Activated CD4-positive, alpha-beta T cell treated with anti-CD3 and anti-CD28 coated beads for 48 hours (primary cell): ENCODE measurements around the gene ZBTB32.
"Not testable (repeated sequence)": the region's sequence is repeated elsewhere in the genome, so short reads cannot be mapped to it uniquely, and the experiment has no call there.

ENCODE experiments used
- DNase-seq: peaks from one replicate; pipeline ENCODE4 v3.0.0-alpha.2; 2020

Gene ZBTB32

DNA sequence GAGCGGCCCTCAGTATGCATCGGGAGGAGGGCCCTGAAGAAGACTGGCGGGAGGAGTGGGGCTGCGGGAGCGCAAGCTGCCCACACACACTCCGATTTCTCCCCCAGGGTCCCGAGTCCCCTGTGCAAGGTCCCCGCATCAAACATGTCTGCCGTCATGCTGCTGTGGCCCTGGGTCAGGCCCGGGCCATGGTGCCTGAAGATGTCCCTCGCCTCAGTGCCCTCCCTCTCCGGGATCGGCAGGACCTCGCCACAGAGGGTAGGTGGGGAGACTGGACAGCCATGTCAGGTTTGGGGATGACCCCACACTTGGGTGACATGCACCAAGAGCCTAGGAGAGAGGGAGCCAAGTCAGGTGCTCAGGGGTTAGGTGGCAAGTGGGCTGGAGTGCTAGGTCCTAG, 18.1 kb downstream of the ZBTB32 start:
- no peak for DNase-seq

DNA sequence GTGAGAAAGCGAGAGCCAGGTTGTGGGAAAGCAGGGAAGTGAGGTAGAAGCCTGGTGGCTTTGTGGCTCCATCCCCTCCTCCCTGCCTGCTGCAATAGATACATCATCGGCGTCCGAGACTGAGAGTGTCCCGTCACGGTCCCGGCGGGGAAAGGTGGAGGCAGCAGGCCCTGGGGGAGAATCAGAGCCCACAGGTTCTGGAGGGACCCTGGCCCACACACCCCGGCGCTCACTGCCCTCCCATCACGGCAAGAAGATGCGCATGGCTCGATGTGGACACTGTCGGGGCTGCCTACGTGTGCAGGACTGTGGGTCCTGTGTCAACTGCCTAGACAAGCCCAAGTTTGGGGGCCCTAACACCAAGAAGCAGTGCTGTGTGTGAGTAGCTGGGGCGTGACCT, 18.5 kb downstream of the ZBTB32 start:
- no peak for DNase-seq

DNA sequence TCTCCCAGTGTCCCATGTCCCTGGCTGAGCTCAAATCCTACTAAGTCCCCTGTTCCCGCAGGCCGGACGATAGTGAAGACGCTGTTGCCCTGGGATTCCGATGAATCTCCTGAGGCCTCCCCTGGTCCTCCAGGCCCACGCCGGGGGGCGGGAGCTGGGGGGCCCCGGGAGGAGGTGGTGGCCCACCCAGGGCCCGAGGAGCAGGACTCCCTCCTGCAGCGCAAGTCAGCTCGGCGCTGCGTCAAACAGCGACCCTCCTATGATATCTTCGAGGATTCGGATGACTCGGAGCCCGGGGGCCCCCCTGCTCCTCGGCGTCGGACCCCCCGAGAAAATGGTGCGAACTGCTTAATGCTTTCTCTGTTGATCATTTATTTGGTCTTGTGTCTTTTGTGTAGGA, 19.3 kb downstream of the ZBTB32 start:
- DNase-seq: no peak

DNA sequence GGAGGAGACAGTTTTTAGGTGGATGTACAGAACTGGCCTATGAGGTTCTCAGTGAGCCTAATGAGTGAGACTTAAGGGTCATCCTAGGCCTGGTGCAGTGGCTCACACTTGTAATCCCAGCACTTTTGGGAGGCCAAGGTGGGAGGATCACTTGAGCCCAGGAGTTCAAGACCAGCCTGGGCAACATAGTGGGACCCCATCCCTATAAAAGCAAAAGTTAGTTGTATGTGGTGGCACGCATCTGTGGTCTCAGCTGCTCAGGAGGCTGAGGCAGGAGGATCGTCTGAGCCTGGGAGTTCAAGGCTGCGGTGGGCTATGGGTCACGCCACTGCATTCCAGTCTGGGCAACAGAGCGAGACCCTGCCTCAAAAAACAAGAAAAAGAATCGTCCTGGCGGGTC, 19.8 kb downstream of the ZBTB32 start:
- not testable (repeated sequence) for DNase-seq

DNA sequence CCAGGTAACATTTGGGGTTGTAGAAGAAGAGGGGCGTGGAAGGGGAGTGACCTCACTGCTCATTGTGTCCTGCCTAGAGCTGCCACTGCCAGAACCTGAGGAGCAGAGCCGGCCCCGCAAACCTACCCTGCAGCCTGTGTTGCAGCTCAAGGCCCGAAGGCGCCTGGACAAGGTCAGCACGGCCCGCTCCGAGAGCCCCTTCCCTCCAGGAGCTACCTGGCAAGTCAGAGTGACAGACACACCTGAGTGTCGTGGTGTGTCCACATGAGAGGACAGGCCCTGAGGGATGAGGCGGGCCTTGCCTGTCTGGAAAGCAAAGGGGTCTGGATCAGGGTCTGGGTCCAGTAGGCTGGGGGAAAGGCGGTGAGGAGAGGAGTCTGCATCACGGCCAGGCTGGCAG, 20.2 kb downstream of the ZBTB32 start:
- no peak for DNase-seq

DNA sequence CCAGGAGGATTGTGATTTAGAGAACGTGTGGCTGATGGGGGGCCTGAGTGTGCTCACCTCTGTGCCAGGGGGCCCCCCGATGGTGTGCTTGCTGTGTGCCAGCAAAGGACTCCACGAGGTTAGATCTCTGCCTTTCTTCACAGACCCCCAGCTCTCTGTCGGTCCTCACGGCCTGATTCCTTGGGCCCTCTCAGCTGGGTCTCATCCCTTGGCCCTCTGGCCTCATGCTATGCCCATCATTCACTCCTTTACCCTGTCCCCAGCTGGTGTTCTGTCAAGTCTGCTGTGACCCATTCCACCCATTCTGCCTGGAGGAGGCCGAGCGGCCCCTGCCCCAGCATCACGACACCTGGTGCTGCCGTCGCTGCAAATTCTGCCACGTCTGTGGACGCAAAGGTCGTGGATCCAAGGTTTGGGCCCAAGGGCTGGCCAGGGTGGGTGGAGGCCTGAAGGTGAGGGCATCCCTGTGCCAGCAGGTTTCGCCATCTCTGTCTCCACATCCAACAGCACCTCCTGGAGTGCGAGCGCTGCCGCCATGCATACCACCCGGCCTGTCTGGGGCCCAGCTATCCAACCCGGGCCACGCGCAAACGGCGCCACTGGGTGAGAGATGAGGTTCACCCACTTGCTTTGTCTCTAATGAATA, 21.0 kb downstream of the ZBTB32 start:
- DNase-seq: no peak

DNA sequence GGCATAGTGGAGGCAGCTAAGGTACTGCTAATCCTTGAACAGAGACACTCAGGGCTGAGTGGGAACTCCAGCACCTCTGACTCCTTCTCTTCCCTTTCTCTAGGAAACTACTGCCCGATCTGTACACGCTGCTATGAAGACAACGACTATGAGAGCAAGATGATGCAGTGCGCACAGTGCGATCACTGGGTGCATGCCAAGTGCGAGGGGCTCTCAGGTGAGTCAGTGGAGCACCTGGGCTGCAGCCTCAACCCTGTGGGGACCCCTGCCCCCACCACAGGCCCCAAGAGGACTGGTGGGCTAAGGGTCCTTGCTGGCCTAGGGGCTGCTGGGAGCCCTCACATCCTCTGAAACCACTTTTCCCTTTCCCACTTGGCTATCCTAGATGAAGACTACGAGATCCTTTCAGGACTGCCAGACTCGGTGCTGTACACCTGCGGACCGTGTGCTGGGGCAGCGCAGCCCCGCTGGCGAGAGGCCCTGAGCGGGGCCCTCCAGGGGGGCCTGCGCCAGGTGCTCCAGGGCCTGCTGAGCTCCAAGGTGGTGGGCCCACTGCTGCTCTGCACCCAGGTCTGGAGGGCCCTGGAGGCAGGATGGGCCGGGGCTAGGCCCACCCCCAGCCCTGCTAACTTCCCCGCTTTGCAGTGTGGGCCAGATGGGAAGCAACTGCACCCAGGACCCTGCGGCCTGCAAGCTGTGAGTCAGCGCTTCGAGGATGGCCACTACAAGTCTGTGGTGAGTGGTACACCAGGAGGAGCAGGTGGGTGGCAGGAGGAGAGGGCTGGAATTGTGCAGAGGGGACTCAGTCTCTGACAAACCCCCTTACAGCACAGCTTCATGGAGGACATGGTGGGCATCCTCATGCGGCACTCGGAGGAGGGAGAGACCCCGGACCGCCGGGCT, 22.9 kb downstream of the ZBTB32 start:
- DNase-seq: no peak

DNA sequence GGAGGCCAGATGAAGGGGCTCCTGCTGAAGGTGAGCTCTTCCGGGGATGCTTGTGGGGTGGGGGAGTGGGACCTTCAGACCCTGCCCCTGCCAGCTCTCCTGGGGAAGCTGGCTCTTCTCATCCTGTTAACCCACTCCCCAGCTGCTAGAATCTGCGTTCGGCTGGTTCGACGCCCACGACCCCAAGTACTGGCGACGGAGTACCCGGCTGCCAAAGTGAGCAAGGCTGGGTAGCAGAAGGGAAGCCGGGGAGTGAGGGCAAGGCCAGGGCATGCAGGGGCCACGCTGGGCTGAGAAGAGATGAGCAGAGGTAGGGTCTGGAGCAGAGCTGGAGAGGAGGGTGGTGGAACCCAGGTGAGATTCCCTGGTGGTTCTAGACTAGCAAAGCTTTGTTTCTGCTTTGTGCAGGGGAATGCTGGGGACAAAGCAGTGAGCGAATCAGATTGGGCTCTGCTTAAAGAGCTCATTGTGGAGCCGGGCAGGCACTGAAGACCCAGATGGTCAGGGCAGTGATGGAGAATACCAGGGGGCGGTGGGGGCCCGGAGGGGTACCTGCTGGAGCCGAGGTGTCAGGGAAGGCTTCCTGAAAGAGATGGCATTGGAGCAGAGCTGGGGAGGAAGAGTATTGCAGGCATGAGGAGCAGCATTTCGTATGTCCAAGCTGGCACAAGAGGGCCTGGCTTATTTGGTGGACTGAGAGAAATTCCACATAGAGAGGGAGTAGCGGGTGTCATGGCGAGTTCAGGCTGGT, 23.8 kb downstream of the ZBTB32 start:
- DNase-seq: no peak

DNA sequence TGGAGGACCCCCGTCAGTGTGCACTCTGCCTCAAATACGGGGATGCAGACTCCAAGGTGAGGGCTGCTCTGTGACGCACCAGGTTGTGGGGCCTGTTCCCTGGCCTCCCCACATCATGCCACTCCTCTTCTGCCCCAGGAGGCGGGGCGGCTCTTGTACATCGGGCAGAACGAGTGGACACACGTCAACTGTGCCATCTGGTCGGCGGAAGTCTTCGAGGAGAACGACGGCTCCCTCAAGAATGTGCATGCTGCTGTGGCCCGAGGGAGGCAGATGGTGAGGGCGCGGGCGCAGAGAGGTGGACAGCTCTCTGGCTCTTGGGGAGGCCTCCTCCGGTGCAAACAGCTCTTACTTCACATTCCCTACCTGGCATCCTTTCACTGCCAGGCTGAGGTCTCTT, 24.7 kb downstream of the ZBTB32 start:
- DNase-seq: no peak

DNA sequence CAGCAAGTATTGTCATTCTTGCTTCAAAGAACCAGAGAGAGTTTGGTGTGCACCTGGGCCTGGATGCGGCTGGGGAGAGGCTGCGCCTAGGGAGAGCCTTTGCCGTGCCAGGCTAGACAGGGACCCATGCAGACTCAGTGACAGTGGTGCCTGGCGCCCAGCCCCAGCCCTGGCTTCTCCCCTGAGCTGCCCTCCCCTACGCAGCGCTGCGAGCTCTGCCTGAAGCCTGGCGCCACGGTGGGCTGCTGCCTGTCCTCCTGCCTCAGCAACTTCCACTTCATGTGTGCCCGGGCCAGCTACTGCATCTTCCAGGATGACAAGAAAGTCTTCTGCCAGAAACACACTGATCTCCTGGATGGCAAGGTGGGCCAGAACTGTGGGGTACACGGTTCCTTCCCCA, 25.4 kb downstream of the ZBTB32 start:
- DNase-seq: no peak

DNA sequence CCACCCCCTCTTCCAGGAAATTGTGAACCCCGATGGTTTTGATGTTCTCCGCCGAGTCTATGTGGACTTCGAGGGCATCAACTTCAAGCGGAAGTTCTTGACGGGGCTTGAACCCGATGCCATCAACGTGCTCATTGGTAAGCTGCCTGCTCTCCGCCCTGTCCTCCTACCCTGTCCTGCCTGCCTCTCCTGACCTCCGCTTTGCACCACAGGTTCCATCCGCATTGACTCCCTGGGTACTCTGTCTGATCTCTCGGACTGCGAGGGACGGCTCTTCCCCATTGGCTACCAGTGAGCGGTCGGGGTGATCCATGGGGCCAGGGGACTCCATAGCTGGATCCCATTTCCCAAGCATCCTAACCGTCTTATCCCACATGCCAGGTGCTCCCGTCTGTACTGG, 26.0 kb downstream of the ZBTB32 start:
- no peak for DNase-seq

DNA sequence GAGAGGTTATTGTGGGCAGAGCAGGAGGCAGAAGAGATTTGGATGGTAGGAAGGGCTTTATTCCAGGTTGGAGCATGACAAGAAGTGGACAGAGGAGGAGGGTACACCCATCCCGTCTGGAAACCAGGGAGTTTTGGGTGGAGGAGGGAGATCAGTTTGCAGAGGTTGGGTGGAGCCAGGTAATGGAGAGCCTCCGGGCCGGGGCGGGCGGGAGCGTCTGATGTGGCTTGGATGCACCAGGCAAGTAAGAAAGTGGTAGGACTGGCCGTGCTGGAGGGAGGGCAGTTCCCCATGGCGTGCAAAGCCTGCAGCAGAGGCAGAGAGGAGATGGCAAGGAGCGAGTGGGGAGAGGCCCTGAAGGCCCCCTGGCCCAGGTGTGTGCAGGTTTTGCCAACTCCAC, 27.0 kb downstream of the ZBTB32 start:
- DNase-seq: no peak

DNA sequence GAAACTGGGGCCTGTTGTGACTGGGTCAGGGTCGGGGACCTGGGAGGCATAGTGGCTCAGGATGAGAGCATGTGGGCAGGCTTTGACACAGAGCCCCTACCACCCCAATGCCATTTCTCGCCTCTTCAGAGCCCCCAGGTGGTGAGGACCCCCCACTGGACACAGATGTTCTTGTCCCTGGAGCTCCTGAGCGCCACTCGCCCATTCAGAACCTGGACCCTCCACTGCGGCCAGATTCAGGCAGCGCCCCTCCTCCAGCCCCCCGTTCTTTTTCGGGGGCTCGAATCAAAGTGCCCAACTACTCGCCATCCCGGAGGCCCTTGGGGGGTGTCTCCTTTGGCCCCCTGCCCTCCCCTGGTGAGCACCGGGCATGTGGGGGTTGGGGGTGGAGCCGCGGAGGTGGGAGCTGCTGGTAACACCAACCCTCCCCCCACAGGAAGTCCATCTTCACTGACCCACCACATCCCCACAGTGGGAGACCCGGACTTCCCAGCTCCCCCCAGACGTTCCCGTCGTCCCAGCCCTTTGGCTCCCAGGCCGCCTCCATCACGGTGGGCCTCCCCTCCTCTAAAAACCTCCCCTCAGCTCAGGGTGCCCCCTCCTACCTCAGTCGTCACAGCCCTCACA, 27.5 kb downstream of the ZBTB32 start:
- DNase-seq: no peak

DNA sequence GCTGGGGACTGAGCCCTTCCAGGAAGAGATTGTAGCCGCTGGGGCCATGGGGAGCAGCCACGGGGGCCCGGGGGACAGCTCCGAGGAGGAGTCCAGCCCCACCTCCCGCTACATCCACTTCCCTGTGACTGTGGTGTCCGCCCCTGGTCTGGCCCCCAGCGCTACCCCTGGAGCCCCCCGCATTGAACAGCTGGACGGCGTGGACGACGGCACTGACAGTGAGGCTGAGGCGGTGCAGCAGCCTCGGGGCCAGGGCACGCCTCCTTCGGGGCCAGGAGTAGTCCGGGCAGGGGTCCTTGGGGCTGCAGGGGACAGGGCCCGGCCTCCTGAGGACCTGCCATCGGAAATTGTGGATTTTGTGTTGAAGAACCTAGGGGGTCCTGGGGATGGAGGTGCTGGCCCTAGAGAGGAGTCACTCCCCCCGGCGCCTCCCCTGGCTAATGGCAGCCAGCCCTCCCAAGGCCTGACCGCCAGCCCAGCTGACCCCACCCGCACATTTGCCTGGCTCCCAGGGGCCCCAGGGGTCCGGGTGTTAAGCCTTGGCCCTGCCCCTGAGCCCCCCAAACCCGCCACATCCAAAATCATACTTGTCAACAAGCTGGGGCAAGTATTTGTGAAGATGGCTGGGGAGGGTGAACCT, 28.3 kb downstream of the ZBTB32 start:
- DNase-seq: no peak

DNA sequence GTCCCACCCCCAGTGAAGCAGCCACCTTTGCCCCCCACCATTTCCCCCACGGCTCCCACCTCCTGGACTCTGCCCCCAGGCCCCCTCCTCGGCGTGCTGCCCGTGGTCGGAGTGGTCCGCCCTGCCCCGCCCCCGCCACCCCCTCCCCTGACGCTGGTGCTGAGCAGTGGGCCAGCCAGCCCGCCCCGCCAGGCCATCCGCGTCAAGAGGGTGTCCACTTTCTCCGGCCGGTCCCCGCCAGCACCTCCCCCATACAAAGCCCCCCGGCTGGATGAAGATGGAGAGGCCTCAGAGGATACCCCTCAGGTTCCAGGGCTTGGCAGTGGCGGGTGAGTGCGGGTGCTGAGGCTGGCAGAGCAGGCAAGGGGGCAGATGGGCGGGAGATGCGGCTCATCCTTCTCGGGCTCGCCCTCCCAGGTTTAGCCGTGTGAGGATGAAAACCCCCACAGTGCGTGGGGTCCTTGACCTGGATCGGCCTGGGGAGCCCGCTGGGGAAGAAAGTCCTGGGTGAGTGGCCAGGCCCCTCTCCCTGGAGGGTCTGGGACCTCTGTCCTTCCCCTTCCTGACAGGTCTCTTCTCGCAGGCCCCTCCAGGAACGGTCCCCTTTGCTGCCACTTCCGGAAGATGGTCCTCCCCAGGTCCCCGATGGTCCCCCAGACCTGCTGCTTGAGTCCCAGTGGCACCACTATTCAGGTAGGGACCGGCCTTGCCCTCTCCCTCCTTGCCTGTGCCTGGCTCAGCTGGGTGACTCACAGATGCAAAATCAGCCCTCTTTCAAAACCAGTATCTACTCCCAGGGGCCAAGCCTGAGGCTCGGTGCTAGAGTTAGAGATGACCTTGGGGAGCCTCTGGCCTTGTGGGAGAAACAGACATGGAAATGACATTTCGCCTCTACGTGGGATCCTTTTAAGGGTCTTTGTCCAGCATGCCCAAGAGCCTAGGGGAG, 29.1 kb downstream of the ZBTB32 start:
- DNase-seq: no peak

DNA sequence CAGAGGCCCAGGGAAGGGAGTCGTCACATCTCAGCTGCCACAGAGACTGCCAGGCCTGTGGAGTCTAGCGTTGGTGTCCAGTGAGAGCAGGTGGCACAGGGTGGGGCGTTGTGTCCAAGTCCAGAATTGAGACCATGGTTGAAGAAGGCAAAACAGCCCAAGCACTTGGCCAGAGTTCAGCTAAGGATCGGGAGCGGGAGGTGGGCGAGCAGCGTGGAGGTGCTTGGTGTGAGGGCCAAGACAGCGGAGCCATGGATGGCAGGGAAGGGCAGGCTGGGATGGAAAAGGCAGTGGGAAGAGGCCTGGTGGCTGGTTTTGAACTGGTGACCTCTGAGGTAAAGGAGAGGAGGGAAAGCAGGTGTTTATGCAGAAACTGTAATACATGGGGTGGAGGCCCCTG, 29.9 kb downstream of the ZBTB32 start:
- no peak for DNase-seq

DNA sequence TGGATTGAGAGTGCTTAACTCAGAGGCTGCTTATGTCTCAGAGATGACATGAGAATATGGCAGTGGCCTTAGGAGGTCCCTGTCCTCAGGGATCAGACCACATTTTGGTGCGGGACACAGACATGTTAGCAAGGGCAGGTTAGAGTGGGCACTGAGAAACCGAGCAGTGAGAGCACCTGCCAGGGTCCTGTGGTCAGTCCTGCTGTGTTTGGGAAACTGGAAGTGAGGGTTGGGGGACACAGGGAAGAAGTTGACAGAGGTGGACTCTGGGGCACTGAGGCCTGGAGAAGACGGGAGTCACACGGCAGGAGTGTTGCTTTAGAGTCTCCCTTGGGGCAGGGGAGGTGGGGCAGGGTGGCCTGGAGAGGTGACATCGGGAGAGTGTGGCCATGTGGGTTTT, 30.5 kb downstream of the ZBTB32 start:
- no peak for DNase-seq

DNA sequence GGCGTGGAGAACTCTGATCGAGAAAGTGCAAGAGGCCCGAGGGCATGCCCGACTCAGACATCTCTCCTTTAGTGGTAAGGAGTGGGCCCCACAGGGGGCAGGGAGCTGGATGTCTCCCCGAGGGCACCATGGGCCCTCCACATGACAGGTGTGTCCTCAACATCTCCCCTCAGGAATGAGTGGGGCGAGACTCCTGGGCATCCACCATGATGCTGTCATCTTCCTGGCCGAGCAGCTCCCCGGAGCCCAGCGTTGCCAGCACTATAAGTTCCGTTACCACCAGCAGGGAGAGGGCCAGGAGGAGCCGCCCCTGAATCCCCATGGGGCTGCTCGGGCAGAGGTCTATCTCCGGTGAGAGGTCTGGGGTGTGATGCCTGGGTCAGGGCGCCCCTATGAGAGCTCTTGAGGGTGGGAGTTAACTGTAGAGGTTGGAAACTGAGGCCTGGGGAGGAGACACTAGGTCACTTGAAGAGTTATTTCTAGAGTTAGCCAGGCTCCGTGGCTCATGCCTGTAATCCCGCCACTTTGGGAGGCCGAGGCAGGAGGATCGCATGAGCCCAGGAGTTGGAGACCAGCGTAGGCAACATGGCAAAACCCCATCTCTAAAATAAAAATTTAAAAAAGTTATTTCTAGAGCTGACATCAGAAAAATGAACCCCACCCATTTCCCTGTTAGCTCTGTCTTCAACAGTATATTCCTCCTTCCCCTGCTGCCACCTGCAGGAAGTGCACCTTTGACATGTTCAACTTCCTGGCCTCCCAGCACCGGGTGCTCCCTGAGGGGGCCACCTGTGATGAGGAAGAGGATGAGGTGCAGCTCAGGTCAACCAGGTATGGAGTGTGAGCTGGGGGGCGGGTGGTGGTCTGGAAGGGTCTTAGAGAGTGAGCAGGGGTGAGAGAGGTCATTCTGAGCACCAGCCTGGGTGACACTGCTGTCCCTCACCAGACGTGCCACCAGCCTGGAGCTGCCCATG, 32.8 kb downstream of the ZBTB32 start:
- no peak for DNase-seq

DNA sequence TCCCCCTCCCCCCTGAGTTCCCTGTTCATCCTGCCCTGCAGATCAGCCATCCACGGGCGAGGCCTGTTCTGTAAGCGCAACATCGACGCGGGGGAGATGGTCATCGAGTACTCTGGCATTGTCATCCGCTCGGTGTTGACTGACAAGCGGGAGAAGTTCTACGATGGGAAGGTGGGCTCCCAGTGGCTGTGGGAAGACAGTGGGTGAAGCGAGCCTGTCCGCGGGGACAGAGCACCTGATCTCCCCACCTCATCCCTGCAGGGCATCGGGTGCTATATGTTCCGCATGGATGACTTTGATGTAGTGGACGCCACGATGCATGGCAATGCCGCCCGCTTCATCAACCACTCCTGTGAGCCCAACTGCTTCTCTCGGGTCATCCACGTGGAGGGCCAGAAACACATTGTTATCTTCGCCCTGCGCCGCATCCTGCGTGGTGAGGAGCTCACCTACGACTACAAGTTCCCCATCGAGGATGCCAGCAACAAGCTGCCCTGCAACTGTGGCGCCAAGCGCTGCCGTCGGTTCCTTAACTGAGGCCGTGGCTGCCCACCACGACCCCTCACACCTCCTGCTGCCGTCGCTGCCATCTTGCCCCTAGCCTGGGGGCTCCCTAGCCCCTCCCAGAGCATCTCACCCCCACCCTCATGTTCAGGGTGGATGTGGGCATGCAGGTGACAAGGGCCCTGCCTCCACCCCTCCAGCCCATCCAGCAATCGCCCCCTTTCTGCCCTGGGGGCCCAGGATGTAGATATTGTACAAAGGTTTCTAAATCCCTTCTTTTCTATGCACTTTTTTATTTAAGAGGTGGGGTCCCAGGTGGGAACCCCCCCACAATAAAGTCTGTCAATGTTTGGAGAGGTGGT, 33.9 kb downstream of the ZBTB32 start:
- DNase-seq: no peak

DNA sequence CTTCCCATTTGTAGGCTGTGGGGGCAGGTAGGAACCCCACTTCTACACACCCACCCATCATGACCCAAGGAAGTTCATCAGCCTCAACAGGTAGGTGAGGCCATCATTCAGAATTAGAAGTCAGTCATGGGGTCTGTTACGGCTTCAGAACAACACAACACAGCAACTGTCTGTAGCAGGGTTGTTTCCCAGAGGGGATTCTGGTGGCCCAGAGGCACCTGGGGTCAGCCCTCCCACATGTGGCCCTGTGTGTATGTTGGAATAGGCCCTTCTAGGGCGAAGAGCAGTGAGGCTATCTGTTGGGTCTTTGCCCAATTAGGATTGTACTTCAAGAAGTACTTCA, 34.5 kb downstream of the ZBTB32 start:
- no peak for DNase-seq
